ENCODE results near the gene HSP90AB1.

GRCh38 chr6:44224965-44225305, 22.0 kb upstream of the HSP90AB1 start:
- TF ChIP-seq CTCF (IDR thresholded peaks at IDR 0.05) (no peak), POLR2A (IDR thresholded peaks at IDR 0.05; ENCODE audit: low read depth) (no peak)

Data from esophagus muscularis mucosa (tissue), 3 donors.